Measurements from ENCODE around the gene PHTF2. TPM values are rescaled to one million over a fixed set of nuclear protein-coding genes. Genes with fewer than 3 reads are reported as not detected.

PHTF2 gene
- total and polyA plus RNA-seq, 2 experiments from 2014 or later = 22.0 to 29.9 TPM

GRCh38 chr7:77930496-77930895 is 131.9 kb downstream of the PHTF2 start:
- in situ Hi-C loops (cut with MboI) = loop anchor here (25.0 kb wide), 1 partner anchor 268 kb away; no protein-coding TSS in a partner anchor
- Histone ChIP-seq H3K79me2 (ENCODE audit: insufficient read depth) (no peaks in the 10 kb centered on the region), H2AFZ (no peak overlapping the region), H3K9ac (no peak overlapping the region), H4K20me1 (ENCODE audit: insufficient read depth) (no peaks in the 10 kb centered on the region), H3K4me3 (no peak overlapping the region), H3K4me1 (ENCODE audit: insufficient read depth) (no peaks in the 10 kb centered on the region), H3K4me2 (ENCODE audit: unreplicated experiment) (no peak overlapping the region), H3F3A (ENCODE audit: insufficient read depth) (no peaks in the 10 kb centered on the region; the same call in 1 of the 2 replicates), H3K36me3 (ENCODE audit: low read depth) (no peaks in the 10 kb centered on the region), H3K27me3 (replicated peaks; ENCODE audit: insufficient read depth) (no peaks in the 10 kb centered on the region), H3K27ac (no peak overlapping the region), H3K9me3 (ENCODE audit: low read depth) (no peaks in the 10 kb centered on the region), H3K9me2 (ENCODE audit: insufficient read depth) (no peaks in the 10 kb centered on the region)
- no peak for TF ChIP-seq EZH2 (IDR thresholded peaks at IDR 0.05; ENCODE audit: insufficient read depth, poor library complexity, severe bottlenecking)
- no peak for TF ChIP-seq EZH2phosphoT487 (IDR thresholded peaks at IDR 0.05; ENCODE audit: insufficient read depth, low read depth)
- WGBS, 2 experiments (ENCODE audit: low coverage in 1 of 2, low lambda C conversion rate in 2 of 2, missing lambda C conversion rate in 2 of 2) = 49 to 52% methylated on average over 2 of the region's 2 CpGs
- no peak for DNase-seq

GRCh38 chr7:77931841-77932240 is 133.3 kb downstream of the PHTF2 start:
- in situ Hi-C loops (cut with MboI) = loop anchor here (25.0 kb wide), 1 partner anchor 270 kb away; no protein-coding TSS in a partner anchor
- Histone ChIP-seq H3K79me2 (ENCODE audit: insufficient read depth) (no peaks in the 10 kb centered on the region), H3K27me3 (replicated peaks; ENCODE audit: insufficient read depth) (no peaks in the 10 kb centered on the region), H3F3A (ENCODE audit: insufficient read depth) (no peaks in the 10 kb centered on the region; the same call in 1 of the 2 replicates), H4K20me1 (ENCODE audit: insufficient read depth) (no peaks in the 10 kb centered on the region), H3K4me1 (ENCODE audit: insufficient read depth) (no peaks in the 10 kb centered on the region), H2AFZ (no peak overlapping the region), H3K9me3 (ENCODE audit: low read depth) (no peaks in the 10 kb centered on the region), H3K9ac (no peak overlapping the region), H3K36me3 (ENCODE audit: low read depth) (no peaks in the 10 kb centered on the region), H3K4me3 (no peak overlapping the region), H3K9me2 (ENCODE audit: insufficient read depth) (no peaks in the 10 kb centered on the region), H3K4me2 (ENCODE audit: unreplicated experiment) (no peak overlapping the region), H3K27ac (no peak overlapping the region)
- WGBS, 2 experiments (ENCODE audit: low coverage in 1 of 2, low lambda C conversion rate in 2 of 2, missing lambda C conversion rate in 2 of 2) = 93 to 96% methylated on average over 5 of the region's 5 CpGs
- no peak for TF ChIP-seq EZH2 (IDR thresholded peaks at IDR 0.05; ENCODE audit: insufficient read depth, poor library complexity, severe bottlenecking)
- TF ChIP-seq EZH2phosphoT487 (IDR thresholded peaks at IDR 0.05; ENCODE audit: insufficient read depth, low read depth) = no peak
- no peak for DNase-seq

- Histone ChIP-seq H3K4me1 (ENCODE audit: insufficient read depth) (no peaks in the 10 kb centered on the region), H3K27me3 (replicated peaks; ENCODE audit: insufficient read depth) (no peaks in the 10 kb centered on the region), H3F3A (ENCODE audit: insufficient read depth) (no peaks in the 10 kb centered on the region; the same call in 1 of the 2 replicates), H3K36me3 (ENCODE audit: low read depth) (no peaks in the 10 kb centered on the region), H3K4me3 (no peak overlapping the region), H3K4me2 (ENCODE audit: unreplicated experiment) (no peak overlapping the region), H2AFZ (no peak overlapping the region), H4K20me1 (ENCODE audit: insufficient read depth) (no peaks in the 10 kb centered on the region), H3K79me2 (ENCODE audit: insufficient read depth) (no peaks in the 10 kb centered on the region), H3K27ac (no peak overlapping the region), H3K9ac (no peak overlapping the region), H3K9me3 (ENCODE audit: low read depth) (no peaks in the 10 kb centered on the region), H3K9me2 (ENCODE audit: insufficient read depth) (no peaks in the 10 kb centered on the region)
- WGBS, 2 experiments (ENCODE audit: low coverage in 1 of 2, low lambda C conversion rate in 2 of 2, missing lambda C conversion rate in 2 of 2) = 55 to 58% methylated on average over 3 of the region's 3 CpGs
- DNase-seq = peak; percentile 72
- TF ChIP-seq EZH2phosphoT487 (IDR thresholded peaks at IDR 0.05; ENCODE audit: insufficient read depth, low read depth) (no peak), EZH2 (IDR thresholded peaks at IDR 0.05; ENCODE audit: insufficient read depth, poor library complexity, severe bottlenecking) (no peak)
- in situ Hi-C loops (cut with MboI) = loop anchor here (25.0 kb wide), 1 partner anchor 271 kb away; no protein-coding TSS in a partner anchor
These were observed 134.8 kb downstream of the PHTF2 start for GRCh38 chr7:77933394-77933793.

GRCh38 chr7:77935652-77936348 is 137.2 kb downstream of the PHTF2 start:
- no peaks in the 10 kb centered on the region for H3K9me2 ChIP-seq (ENCODE audit: insufficient read depth)
- H3K79me2 ChIP-seq (ENCODE audit: insufficient read depth) = no peaks in the 10 kb centered on the region
- no peaks in the 10 kb centered on the region for H3K36me3 ChIP-seq (ENCODE audit: low read depth)
- no peak overlapping the region for H3K9ac ChIP-seq
- no peaks in the 10 kb centered on the region for H4K20me1 ChIP-seq (ENCODE audit: insufficient read depth)
- peak; percentile 45 for DNase-seq
- WGBS, 2 experiments (ENCODE audit: low coverage in 1 of 2, low lambda C conversion rate in 2 of 2, missing lambda C conversion rate in 2 of 2) = 68 to 71% methylated on average over 1 of the region's 1 CpG
- H3F3A ChIP-seq (ENCODE audit: insufficient read depth) = no peaks in the 10 kb centered on the region; the same call in 1 of the 2 replicates
- no peak overlapping the region for H3K4me2 ChIP-seq (ENCODE audit: unreplicated experiment)
- no peaks in the 10 kb centered on the region for H3K9me3 ChIP-seq (ENCODE audit: low read depth)
- H3K4me1 ChIP-seq (ENCODE audit: insufficient read depth) = no peaks in the 10 kb centered on the region
- H3K27me3 ChIP-seq (replicated peaks; ENCODE audit: insufficient read depth) = no peaks in the 10 kb centered on the region
- no peak overlapping the region for H3K27ac ChIP-seq
- TF ChIP-seq EZH2 (IDR thresholded peaks at IDR 0.05; ENCODE audit: insufficient read depth, poor library complexity, severe bottlenecking) (no peak), EZH2phosphoT487 (IDR thresholded peaks at IDR 0.05; ENCODE audit: insufficient read depth, low read depth) (no peak)
- in situ Hi-C loops (cut with MboI) = loop anchor here (25.0 kb wide), 1 partner anchor 273 kb away; no protein-coding TSS in a partner anchor
- H3K4me3 ChIP-seq = no peak overlapping the region
- H2AFZ ChIP-seq = no peak overlapping the region
